Ecto neural progenitor cell (in vitro differentiated cells): Measurements from ENCODE around the gene OSER1.
"Not testable (repeated sequence)": the region's sequence is repeated elsewhere in the genome, so short reads cannot be mapped to it uniquely, and the experiment has no call there.

Source experiments
- DNase-seq: peaks from one replicate; pipeline ENCODE4 v3.0.0-alpha.2; 2018; ENCODE audit warnings: low spot score

Gene OSER1

DNA sequence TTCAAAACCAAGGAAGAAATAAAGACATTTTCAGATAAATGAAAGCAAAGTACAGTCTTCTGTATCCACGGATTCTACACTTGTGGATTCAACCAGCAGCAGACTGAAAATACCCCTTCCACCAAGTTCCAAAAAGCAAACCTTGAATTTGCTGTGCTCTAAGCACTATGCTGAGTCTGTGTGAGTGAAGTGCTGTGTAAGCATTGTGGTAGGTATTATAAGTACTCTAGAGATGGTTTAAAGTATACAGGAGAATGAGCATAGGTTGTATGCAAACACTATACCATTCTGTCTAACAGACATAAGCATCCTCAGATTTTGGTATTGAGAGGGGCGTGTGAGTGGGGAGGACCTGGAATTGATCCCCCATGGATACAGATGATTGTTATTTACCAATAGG lies 9.6 kb downstream of the OSER1 start:
- DNase-seq, result no peak

DNA sequence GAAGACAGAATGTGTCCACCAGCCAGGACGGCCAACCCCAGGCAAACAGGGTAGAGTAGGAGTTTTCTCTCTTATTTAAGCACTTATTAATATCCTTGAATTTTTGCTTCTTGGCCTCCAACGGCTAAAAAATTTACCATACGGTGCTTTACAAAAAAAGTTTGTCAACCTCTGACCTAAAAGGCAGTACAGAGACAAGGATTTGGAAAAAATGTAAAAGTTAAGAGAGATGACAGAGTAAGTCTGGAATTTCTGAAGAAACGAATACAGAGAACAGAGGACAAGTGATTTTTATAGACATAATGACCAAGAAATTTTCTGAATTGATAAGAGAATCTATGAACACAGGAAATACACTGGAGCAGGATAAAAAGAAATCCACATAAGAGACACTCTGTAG lies 10.2 kb downstream of the OSER1 start:
- no peak for DNase-seq

DNA sequence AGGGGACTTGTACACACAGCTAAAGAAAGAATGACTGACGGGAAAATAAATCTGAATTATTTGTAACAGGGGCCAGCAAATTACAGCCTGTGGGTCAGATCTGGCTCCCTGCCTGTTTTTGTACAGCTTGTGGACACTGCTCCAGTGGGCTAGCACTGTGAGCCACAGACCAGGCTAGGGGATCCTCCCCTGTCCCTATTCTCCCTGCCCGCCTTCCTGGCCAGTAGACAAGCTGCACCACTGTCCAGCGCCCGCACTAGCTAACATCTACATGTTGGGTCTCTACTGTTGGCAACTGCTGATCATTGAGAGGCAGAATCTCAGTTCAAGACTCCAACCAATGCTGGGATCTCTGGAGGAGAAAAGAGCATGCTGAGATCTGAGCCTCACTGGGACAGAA lies 10.7 kb downstream of the OSER1 start:
- DNase-seq, result no peak

- DNase-seq, result no peak
These were observed 11.7 kb downstream of the OSER1 start for GRCh38 chr20:44198872-44199271.

GRCh38 chr20:44196271-44196670 lies 14.3 kb downstream of the OSER1 start:
- DNase-seq, result no peak

GRCh38 chr20:44195605-44196004 lies 15.0 kb downstream of the OSER1 start:
- no peak for DNase-seq

DNA sequence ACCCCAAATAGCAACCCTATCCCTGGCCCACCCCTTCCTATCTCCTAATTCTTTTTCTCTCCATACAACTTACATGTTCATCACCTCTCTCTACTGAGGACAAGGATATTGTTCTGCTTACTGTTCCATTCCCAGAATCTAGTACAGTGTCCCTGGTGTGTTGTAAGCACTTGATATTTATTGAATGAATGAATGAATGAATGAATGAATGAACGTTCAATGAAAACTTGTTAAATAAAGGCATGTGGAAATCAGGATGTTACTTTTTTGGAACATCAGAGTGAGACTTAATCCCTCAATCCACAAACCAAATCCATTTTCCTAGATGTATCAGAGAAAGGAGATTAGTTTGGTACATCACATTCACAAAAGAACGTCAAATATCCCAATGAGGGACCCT lies 16.8 kb downstream of the OSER1 start:
- no peak for DNase-seq

DNA sequence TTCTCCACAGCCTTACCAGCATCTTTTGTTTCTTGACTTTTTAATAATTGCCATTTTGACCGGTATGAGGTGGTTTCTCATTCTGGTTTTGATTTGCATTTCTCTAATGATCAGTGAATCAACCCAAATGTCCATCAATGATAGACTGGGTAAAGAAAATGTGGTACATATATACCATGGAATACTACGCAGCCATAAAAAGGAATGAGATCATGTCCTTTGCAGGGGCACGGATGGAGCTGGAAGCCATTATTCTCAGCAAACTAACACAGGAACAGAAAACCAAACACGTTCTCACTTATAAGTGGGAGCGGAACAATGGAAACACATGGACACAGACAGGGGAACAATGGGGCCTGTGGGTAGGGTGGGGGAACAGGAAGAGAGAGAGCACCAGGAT lies 18.9 kb downstream of the OSER1 start:
- DNase-seq, result not testable (repeated sequence)

DNA sequence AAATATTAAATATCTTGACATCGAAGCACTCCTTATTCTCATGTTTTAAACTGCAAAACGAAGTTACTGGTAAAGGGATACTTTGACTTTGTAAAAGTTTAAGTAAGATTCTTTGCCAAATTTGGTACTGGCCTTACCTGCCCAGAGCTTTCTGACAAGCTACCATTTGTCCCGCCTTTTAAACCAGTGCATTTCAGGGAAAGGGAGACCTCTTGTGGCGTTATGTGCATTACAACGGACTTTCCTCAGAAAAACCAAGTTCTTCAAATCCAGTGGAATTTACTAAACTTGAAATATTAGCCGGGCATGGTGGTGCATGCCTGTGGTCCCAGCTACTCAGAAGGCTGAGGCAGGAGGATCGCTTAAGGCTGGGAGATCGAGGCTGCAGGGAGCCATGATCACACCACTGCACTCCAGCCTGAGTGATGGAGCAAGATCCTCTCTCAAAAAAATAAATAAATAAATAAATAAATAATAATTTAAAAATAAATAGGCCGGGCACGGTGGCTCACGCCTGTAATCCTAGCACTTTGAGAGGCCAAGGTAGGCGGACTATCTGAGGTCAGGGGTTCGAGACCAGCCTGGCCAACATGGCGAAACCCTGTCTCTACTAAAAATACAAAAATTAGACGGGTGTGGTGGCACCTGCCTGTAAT lies 20.2 kb downstream of the OSER1 start:
- peak; percentile 66 for DNase-seq

- DNase-seq, result no peak
These were observed 21.8 kb downstream of the OSER1 start for GRCh38 chr20:44188752-44189151.

DNA sequence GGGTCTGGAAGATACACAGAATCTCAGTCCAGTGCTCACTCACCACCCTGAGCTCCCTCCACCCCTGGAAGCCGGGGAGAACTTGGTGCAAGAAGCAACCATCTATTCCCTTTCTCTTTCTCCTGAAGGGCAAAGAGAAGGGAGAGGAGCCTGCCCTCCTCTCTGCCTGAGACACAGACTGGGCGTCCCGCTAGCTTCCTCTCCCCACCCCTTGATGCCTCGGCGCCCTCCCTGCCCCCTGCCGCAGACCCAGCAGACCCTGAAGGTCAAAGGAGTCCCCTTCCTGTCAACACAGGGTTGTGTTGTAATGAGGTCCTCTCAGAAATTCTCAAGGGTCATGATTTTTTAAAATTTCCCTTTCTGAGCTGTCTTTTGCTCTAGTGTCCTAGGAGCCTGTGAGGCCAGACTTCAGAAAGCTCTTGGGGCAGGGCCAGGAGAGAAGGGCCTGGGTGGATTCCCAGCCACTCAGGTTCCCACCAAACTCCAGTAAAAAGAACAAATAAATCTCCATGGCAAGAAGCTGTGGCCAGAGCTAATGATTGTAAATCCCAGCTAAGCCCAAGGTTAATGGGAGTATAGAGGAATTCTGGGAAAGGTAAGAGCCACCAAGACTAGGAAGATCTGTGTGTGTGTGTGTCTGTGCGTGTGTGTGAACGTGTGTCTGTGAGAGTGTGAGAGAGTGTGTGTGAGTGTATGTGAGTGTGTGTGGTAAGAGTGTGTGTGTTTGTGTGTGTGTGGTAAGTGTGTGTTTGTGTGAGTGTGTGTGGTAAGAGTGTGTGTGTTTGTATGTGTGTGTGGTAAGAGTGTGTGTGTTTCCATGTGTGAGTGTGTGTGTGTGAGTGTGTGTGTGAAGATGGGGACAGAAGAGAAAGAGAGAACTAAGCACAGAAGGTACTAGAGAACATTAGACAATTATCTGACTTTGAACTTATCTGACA lies 22.5 kb downstream of the OSER1 start:
- DNase-seq, result no peak

DNA sequence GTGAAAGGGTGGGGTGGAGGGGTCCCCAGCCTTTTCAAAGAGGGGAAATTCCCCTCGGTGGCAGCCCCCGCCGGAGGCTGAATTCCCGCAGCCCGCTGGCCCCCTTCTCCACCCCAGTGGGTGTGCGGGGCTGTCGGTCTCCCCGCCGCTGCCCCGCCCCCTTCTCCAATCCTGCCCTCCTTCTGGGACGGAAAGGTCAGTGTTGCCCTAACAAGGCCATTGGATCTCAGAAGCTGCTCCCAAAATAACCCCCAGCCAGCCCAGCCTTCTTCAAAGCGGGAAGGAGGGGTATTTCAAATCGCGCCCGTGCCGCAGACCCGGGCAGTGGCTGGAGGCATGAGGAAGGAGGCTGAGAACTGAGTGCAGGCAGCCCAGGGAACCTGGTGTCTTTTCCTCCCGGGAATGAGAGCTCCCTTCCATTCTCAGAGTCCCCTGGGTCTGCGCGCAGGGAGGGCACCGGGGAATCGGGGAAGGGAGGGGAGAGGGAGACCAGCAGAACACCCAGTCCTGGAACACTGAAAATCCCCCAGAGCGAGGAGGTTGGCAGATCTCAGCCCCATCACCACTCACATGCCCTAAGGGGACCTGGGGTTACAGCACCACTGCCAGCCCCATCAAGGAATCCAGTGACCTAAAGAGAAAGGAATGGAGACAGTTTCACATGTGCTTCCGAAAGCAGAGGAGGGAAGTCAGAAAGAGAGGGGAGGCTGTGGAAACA lies 23.4 kb downstream of the OSER1 start, which contains the start of gene JPH2:
JPH2 (minus strand) TSS at position 135 of the 718 bp plus-strand sequence. CDS start 483 bp downstream, outside the sequence.
- DNase-seq, result peak; percentile 66

GRCh38 chr20:44186674-44187053 lies 23.9 kb downstream of the OSER1 start:
- no peak for DNase-seq

DNA sequence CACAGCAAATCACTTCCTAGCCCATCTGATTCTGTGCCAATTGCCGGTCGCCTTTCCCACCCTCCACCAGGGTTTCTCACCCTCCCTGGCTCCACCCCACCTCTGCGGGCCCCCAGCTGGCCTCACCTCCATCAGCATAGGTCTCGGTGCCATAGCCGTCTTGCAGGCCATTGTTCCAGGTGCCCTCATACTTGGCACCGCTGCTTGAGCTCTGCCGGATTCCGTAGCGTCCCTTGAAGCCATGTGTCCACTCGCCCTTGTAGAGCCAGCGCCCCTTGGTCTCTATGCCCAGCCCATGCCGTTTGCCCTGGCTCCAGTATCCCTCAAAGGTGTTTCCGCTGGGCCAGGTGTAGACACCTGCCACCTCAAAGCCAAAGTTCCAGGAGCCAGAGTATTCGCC lies 24.4 kb downstream of the OSER1 start:
- DNase-seq, result no peak

DNA sequence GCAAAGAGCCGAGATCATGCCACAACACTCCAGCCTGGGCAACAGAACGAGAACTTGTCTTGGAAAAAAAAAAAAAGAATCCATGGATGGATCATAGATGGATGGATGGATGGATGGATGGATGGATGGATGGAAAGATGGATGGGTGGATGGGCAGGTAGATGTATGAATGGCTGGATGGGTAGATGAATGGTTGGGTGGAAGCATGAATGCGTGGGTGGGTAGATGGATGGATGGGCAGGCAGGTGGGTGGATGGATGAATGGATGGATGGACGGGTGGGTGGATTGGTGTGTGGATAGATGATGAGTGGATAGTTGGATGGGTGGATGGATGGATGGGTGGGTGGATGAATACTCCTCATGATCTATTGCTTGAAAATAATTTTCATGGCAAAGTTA lies 25.0 kb downstream of the OSER1 start:
- DNase-seq, result no peak

DNA sequence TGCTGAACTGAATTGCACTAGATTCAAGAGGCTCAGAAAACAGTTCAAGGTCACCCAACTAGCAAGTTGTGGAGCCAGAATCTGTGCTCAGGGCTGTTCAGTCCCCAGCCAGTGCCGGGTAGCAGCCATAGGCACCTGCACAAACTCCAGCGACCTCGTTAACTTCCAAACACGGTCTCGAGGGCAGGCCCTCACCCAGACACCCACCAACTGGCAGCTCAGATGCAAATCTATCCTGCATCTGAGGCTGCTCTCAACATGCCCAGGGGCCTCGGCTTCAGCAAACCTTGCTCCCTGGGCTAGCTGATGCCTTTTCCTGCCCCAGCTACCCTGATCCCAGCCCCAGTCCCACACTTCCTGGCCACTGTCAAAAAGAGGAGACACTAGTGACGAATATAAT lies 27.3 kb downstream of the OSER1 start:
- DNase-seq, result no peak

DNA sequence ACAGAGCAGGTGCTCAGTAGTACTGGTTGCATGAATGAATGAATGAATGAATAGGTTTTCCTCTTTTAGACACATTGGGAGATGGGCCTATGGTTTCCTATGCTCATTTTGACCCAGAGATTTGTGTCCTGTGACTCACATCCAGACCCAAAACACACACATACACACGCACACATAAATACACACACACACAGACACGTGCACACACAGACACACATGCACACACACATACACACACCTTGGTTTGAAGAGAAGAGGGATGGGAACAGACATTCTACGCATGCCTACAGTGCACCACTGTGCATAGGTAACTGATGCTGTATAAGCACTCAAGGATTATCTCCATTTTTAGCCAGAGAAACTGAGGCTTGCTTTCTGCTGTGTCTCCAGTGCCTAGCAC lies 27.7 kb downstream of the OSER1 start:
- DNase-seq, result no peak

DNA sequence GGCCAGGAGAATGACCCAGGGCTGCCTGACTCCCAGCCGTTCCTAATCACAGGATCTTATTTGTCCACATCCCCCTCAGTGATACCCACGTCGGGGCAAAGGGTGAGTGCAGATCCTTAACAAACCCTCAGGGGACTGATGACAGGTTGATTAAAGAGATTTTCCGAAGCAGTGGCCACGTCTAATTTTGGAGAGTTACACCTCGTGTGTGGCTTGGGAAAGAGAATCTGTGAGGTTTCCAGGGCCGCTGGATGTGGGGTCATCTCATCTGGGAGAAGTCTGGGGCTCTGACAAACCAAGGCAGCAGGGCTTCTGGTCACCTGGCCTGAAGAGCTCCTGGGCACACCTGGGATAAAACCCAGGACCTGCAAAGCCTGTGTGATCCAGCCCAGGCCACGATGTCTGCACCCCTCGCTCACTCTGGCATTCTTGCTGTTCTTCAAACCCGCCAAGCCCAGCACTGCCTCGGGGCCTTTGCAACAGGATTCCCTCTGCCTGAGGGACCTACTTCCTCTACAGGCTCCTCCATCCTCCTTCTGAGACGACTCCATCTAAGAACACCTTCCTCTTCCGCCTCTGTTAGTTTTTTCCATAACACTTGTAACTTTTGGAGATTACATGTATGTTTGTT lies 28.3 kb downstream of the OSER1 start:
- DNase-seq, result no peak

GRCh38 chr20:44181611-44182010 lies 29.0 kb downstream of the OSER1 start:
- no peak for DNase-seq

DNA sequence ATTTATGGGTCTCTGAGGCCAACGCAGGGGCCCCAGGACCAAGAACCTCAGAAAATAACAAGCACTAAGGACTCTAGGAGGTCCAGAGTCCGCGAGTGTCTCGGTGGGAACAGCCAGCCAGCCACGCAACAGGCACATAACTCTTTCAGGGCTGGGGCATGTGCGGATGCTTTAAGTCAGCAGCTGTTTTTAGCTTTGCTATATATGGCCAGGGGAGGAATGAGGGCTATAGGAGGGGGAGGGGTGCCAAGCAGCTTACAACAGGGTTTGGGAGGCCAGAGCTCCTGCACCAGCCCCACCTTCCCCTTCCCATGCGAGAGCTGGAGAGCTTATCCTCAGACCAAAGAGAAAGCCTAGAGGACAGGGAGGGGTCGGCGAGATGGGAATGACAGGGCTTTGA lies 29.8 kb downstream of the OSER1 start:
- DNase-seq, result peak; percentile 59

DNA sequence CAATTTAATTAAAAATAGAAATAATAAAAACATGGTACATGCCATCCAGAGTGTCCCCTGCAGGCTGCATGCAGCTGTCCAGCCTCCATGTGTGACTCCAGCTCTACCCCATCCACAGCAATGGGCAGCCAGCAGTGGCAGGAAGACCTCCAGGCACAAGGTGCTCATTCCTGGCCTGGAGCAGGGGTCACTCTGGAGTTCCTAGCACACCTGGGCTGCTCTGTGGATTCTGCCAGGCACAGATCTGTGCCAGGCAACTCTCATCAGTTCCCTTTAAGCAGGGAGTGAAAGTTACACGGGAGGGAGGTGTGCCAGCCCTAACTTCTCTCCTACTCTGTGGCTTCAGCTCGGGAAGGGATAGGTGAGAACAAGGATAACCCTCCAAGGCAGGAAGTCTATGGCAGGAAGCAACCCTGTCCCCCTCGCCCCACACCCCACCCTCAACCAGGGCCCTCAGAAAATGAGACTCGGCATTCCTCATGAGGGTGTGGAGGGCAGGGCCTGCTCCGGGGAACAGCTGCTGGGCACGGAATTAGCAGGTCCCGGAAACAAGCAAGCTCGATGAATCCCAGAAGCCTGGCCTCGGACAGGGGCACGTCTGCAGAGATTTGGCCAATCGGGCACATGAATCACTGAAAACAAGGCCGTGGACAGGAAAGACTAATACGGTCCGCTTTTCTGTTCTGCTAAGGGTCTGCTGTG lies 33.6 kb downstream of the OSER1 start:
- no peak for DNase-seq
